H9 (cell line): ENCODE results near the gene PLXNB2. TPM values are rescaled to one million over a fixed set of nuclear protein-coding genes. Genes with fewer than 3 reads are reported as not detected.

ENCODE experiments used
- DNase-seq: peaks from one replicate; pipeline ENCODE4 v3.0.0-alpha.2; 2017
- H2AFZ ChIP-seq: one replicate; pipeline ENCODE4 v1.6.1; 2013; ENCODE audit warnings: mild to moderate bottlenecking, low read length, control low read depth, moderate library complexity
- H2AK5ac ChIP-seq: 2 replicates; pipeline ENCODE4 v1.6.1; 2013; ENCODE audit warnings: low read length, control low read depth, mixed read lengths; ENCODE audit not compliant: insufficient read length
- H2BK120ac ChIP-seq: one replicate; pipeline ENCODE4 v1.6.1; 2013; ENCODE audit warnings: low read depth, mild to moderate bottlenecking, low read length, control low read depth, inconsistent platforms; ENCODE audit not compliant: poor library complexity, severe bottlenecking
- H2BK12ac ChIP-seq: 2 replicates; pipeline ENCODE4 v1.6.1; 2013; ENCODE audit warnings: low read length, control low read depth, mixed read lengths, low read depth; ENCODE audit not compliant: insufficient read length
- H2BK15ac ChIP-seq: 2 replicates; pipeline ENCODE4 v1.6.1; 2013; ENCODE audit warnings: low read depth, low read length, control low read depth
- H2BK20ac ChIP-seq: one replicate; pipeline ENCODE4 v1.6.1; 2013; ENCODE audit warnings: low read depth, mild to moderate bottlenecking, low read length, control low read depth, inconsistent platforms; ENCODE audit not compliant: poor library complexity, severe bottlenecking
- H2BK5ac ChIP-seq: 2 replicates; pipeline ENCODE4 v1.6.1; 2013; ENCODE audit warnings: low read length, control low read depth, mixed read lengths; ENCODE audit not compliant: insufficient read length
- H3K14ac ChIP-seq: 2 replicates; pipeline ENCODE4 v1.6.1; 2013; ENCODE audit warnings: low read length, control low read depth; ENCODE audit not compliant: insufficient read depth
- H3K18ac ChIP-seq: 2 replicates; pipeline ENCODE4 v1.6.1; 2013; ENCODE audit warnings: low read depth, mild to moderate bottlenecking, mixed read lengths, low read length, control low read depth; ENCODE audit not compliant: insufficient read length
- H3K23ac ChIP-seq: 2 replicates; pipeline ENCODE4 v1.6.1; 2013; ENCODE audit warnings: low read length, control low read depth, mixed read lengths, low read depth; ENCODE audit not compliant: insufficient read length
- H3K23me2 ChIP-seq: 2 replicates; pipeline ENCODE4 v1.6.1; 2013; ENCODE audit warnings: low read depth, mild to moderate bottlenecking, mixed read lengths, low read length, control low read depth; ENCODE audit not compliant: insufficient read length, poor library complexity, severe bottlenecking
- H3K27ac ChIP-seq: 2 replicates; pipeline ENCODE4 v1.5.1; 2013; ENCODE audit warnings: low read length, control low read depth, mixed read lengths, low read depth; ENCODE audit not compliant: insufficient read length
- H3K27me3 ChIP-seq: 2 replicates; pipeline ENCODE4 v1.6.1; 2013; ENCODE audit warnings: low read length, control low read depth, inconsistent platforms; ENCODE audit not compliant: insufficient read depth
- H3K4ac ChIP-seq: 2 replicates; pipeline ENCODE4 v1.6.1; 2013; ENCODE audit warnings: low read depth, mild to moderate bottlenecking, control low read depth, inconsistent platforms, low read length, moderate library complexity
- H3K4me1 ChIP-seq: 2 replicates; pipeline ENCODE4 v1.6.1; 2013; ENCODE audit warnings: low read length, control low read depth, inconsistent platforms; ENCODE audit not compliant: insufficient read depth
- H3K4me2 ChIP-seq: 2 replicates; pipeline ENCODE4 v1.6.1; 2013; ENCODE audit warnings: low read length, control low read depth, mixed read lengths; ENCODE audit not compliant: insufficient read length, insufficient read depth
- H3K56ac ChIP-seq: 2 replicates; pipeline ENCODE4 v1.6.1; 2013; ENCODE audit warnings: low read depth, mild to moderate bottlenecking, mixed read lengths, low read length, control low read depth; ENCODE audit not compliant: insufficient read length
- H3K79me1 ChIP-seq: 2 replicates; pipeline ENCODE4 v1.6.1; 2013; ENCODE audit warnings: low read depth, mild to moderate bottlenecking, moderate library complexity, low read length, control low read depth, inconsistent platforms; ENCODE audit not compliant: insufficient read depth, poor library complexity, severe bottlenecking
- H3K79me2 ChIP-seq: 2 replicates; pipeline ENCODE4 v1.6.1; 2013; ENCODE audit warnings: low read length, control low read depth, inconsistent platforms; ENCODE audit not compliant: insufficient read depth
- H3K9ac ChIP-seq: 2 replicates; pipeline ENCODE4 v1.6.1; 2013; ENCODE audit warnings: low read length, control low read depth, mixed read lengths; ENCODE audit not compliant: insufficient read length; ENCODE audit errors: extremely low read depth
- H3K9me3 ChIP-seq: one replicate; pipeline ENCODE4 v1.6.1; 2013; ENCODE audit warnings: low read depth, low read length, inconsistent platforms; ENCODE audit not compliant: control insufficient read depth
- H3T11ph ChIP-seq: one replicate; pipeline ENCODE4 v1.6.1; 2013; ENCODE audit warnings: mild to moderate bottlenecking, low read length, control low read depth, inconsistent platforms
- H4K20me1 ChIP-seq: one replicate; pipeline ENCODE4 v1.6.1; 2013; ENCODE audit not compliant: control insufficient read depth, insufficient read length, insufficient read depth
- H4K5ac ChIP-seq: 2 replicates; pipeline ENCODE4 v1.6.1; 2013; ENCODE audit warnings: low read depth, mild to moderate bottlenecking, mixed read lengths, low read length, control low read depth; ENCODE audit not compliant: insufficient read length
- H4K8ac ChIP-seq: replicated peaks from 2 replicates; pipeline ENCODE4 v1.6.1; 2013; ENCODE audit warnings: low read length, control low read depth, mixed read lengths, low read depth; ENCODE audit not compliant: insufficient read length
- H4K91ac ChIP-seq: 2 replicates; pipeline ENCODE4 v1.6.1; 2013; ENCODE audit warnings: low read depth, mild to moderate bottlenecking, moderate library complexity, mixed read lengths, low read length, control low read depth; ENCODE audit not compliant: insufficient read length
- H3K27ac Mint-ChIP-seq, 3 experiments: 2 replicates in 2 of 3; 3 replicates in 1 of 3; pipeline ENCODE4 v1.8.0; 2020 to 2021; ENCODE audit warnings: mixed read lengths in 3 of 3, mild to moderate bottlenecking in 1 of 3, moderate library complexity in 1 of 3
- H3K27me3 Mint-ChIP-seq: 2 replicates; pipeline ENCODE4 v1.8.0; 2021; ENCODE audit warnings: low read depth, mild to moderate bottlenecking, moderate library complexity, mixed read lengths
- H3K36me3 Mint-ChIP-seq, 3 experiments: 2 replicates in 2 of 3; 3 replicates in 1 of 3; pipeline ENCODE4 v1.8.0; 2020 to 2021; ENCODE audit warnings: low read depth in 3 of 3, mixed read lengths in 3 of 3; ENCODE audit not compliant: insufficient read depth in 1 of 3
- H3K4me1 Mint-ChIP-seq, 2 experiments: 2 replicates each; pipeline ENCODE4 v1.8.0; 2020; ENCODE audit warnings: mixed read lengths in 2 of 2
- H3K4me3 Mint-ChIP-seq, 2 experiments: 2 replicates in 1 of 2; 3 replicates in 1 of 2; pipeline ENCODE4 v1.8.0; 2020 to 2021; ENCODE audit warnings: mild to moderate bottlenecking in 2 of 2, mixed read lengths in 2 of 2, moderate library complexity in 1 of 2
- H3K9me3 Mint-ChIP-seq, 2 experiments: 2 replicates in 1 of 2; 3 replicates in 1 of 2; pipeline ENCODE4 v1.8.0; 2020; ENCODE audit warnings: mild to moderate bottlenecking in 2 of 2, mixed read lengths in 2 of 2, moderate library complexity in 1 of 2
- CTCF ChIP-seq: fragments of 200-600 bp; sonication (generic); conservative IDR thresholded peaks from 3 replicates; pipeline ENCODE4 v1.8.0; 2021; ENCODE audit warnings: antibody characterized with exemption, mild to moderate bottlenecking
- WGBS: extraction: QIAGEN DNeasy Blood & Tissue Kit; methylation state at CpG from one replicate; pipeline ENCODE4 v1.1.7; 2013; ENCODE audit warnings: missing lambda C conversion rate, low lambda C conversion rate, mixed read lengths; ENCODE audit not compliant: insufficient read length; ENCODE audit errors: extremely low coverage; 5-methylcytosine and 5-hydroxymethylcytosine counted together
- total RNA-seq: library from RNA; stranded (reverse); gene quantifications from 2 replicates; pipeline ENCODE4 v1.2.1, GENCODE V29; 2021

The PLXNB2 gene
- total RNA-seq, 1 experiment from 2014 or later = 87.6 TPM

GRCh38 chr22:50309601-50309991 is 2.1 kb upstream of the PLXNB2 start:
- no peak overlapping the region for H2BK5ac ChIP-seq
- no peaks in the 10 kb centered on the region; the same call in 1 of the 2 replicates for H3K4me1 ChIP-seq
- H4K91ac ChIP-seq = no peak overlapping the region
- H4K20me1 ChIP-seq = no peaks in the 10 kb centered on the region
- H3K9ac ChIP-seq = no peak overlapping the region
- H3K23me2 ChIP-seq = peaks cover 5% of the 10 kb centered on the region
- H3K4ac ChIP-seq = no peak overlapping the region
- no peak for DNase-seq
- H3K4me2 ChIP-seq = no peak overlapping the region
- no peaks in the 10 kb centered on the region for H3K9me3 ChIP-seq
- H3T11ph ChIP-seq = no peak overlapping the region
- no peak for TF ChIP-seq CTCF
- H3K4me3 Mint-ChIP-seq = no peak overlapping the region
- H3K23ac ChIP-seq = no peak overlapping the region
- no peak overlapping the region for H3K14ac ChIP-seq
- no peaks in the 10 kb centered on the region for H3K79me2 ChIP-seq
- no peak overlapping the region for H4K8ac ChIP-seq
- no CpG with 5 or more reads among the region's 7 CpGs for WGBS
- H4K5ac ChIP-seq = no peak overlapping the region
- no peak overlapping the region for H3K56ac ChIP-seq
- no peaks in the 10 kb centered on the region for H3K27me3 ChIP-seq
- no peak overlapping the region for H3K27ac ChIP-seq
- H2BK20ac ChIP-seq = no peak overlapping the region
- peak overlapping the region in 1 of 3 experiments; percentile 47; a peak in 1 of 7 replicates for H3K27ac Mint-ChIP-seq
- H3K9me3 Mint-ChIP-seq = no peaks in the 10 kb centered on the region
- H2BK15ac ChIP-seq = no peak overlapping the region
- H2AK5ac ChIP-seq = no peak overlapping the region
- no peaks in the 10 kb centered on the region for H3K79me1 ChIP-seq
- H3K36me3 Mint-ChIP-seq = no peaks in the 10 kb centered on the region; a peak in 1 of 7 replicates
- peaks cover 18 to 24% of the 10 kb centered on the region in 2 experiments for H3K4me1 Mint-ChIP-seq
- peaks cover 4% of the 10 kb centered on the region for H3K27me3 Mint-ChIP-seq
- no peak overlapping the region for H2BK12ac ChIP-seq
- H2AFZ ChIP-seq = no peak overlapping the region
- no peak overlapping the region for H2BK120ac ChIP-seq
- H3K18ac ChIP-seq = no peak overlapping the region
